Breast epithelium (tissue), 3 donors: Measurements from ENCODE around the gene XRCC6.

Source experiments
- CTCF ChIP-seq, 3 donors: fragments of 450-650 bp; IDR thresholded peaks; one replicate each; pipeline ENCODE4 v1.5.1; 2016 to 2017; ENCODE audit warnings: antibody characterized with exemption in 3 of 3, mild to moderate bottlenecking in 3 of 3, moderate library complexity in 3 of 3
- POLR2A ChIP-seq: fragments of 450-650 bp; IDR thresholded peaks from one replicate; pipeline ENCODE4 v1.6.1; 2016; ENCODE audit warnings: antibody characterized with exemption, mild to moderate bottlenecking, moderate library complexity
- POLR2AphosphoS5 ChIP-seq, 3 donors: sonication (generic); formaldehyde crosslinking; IDR thresholded peaks; one replicate each; pipeline ENCODE4 v1.6.1; 2017; ENCODE audit warnings: antibody characterized with exemption in 3 of 3

- TF ChIP-seq POLR2AphosphoS5 (IDR thresholded peaks at IDR 0.05) (no peak), CTCF (IDR thresholded peaks at IDR 0.05) (no peak), POLR2A (no peak)
Observed at GRCh38 chr22:41695211-41695610, 74.1 kb downstream of the XRCC6 start.
